ENCODE data around the gene ALOX5AP.
A peak's percentile ranks its signal among the peaks of the same experiment; 100 is the strongest.

ALOX5AP gene

GRCh38 chr13:30735025-30735871 lies at the start of gene ALOX5AP:
ALOX5AP (plus strand) TSS chr13:30735543; CDS start chr13:30735606, 63 bp downstream.
- DNase-seq = peak in 4 of 6 experiments; percentile 8 to 59 (median 50)

GRCh38 chr13:30685987-30686386 lies 49.4 kb upstream of the ALOX5AP start:
- no peak for DNase-seq

DNA sequence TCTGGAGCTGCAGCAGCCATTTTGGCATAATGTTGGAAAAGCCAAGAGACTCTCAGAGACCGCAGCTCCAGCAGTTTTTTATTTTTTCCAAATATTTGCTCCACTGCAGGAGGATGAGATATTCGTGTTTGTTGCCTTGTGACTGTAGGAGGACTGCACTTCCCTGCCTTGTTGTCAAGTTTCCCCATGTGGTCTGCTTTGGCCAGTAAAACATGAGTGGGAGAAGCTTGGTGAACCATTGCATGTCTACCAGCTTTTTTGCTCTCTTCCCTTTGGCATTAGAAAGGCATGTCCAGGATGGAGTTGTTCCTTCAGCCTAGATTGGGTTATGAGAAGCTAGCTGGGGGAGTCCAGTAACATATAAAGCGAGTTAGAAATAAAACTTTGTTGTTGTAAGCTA lies 47.7 kb upstream of the ALOX5AP start:
- DNase-seq = no peak

DNA sequence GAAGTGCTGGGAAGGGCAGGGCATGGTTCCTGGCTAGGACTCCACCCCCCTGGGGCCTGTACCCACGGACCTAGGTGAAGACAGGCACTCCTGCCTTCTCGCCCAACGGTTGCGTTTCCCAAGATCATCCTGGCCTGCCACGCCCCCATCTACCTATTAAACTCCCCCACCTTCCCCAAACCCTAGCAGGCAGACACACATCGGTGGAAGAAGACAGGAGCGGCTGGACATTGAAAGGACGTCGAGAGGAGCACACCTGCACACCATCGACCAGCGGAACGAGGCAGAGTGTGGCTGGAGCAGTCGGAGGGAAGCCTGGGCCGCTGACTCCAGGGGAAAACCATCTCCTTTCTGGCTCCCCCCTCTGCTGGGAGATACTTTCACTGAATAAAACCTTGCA lies 45.6 kb upstream of the ALOX5AP start:
- no peak for DNase-seq

GRCh38 chr13:30690282-30691188 lies 44.8 kb upstream of the ALOX5AP start:
- DNase-seq = peak in 1 of 6 experiments; percentile 32

GRCh38 chr13:30692113-30692512 lies 43.2 kb upstream of the ALOX5AP start:
- no peak for DNase-seq

DNA sequence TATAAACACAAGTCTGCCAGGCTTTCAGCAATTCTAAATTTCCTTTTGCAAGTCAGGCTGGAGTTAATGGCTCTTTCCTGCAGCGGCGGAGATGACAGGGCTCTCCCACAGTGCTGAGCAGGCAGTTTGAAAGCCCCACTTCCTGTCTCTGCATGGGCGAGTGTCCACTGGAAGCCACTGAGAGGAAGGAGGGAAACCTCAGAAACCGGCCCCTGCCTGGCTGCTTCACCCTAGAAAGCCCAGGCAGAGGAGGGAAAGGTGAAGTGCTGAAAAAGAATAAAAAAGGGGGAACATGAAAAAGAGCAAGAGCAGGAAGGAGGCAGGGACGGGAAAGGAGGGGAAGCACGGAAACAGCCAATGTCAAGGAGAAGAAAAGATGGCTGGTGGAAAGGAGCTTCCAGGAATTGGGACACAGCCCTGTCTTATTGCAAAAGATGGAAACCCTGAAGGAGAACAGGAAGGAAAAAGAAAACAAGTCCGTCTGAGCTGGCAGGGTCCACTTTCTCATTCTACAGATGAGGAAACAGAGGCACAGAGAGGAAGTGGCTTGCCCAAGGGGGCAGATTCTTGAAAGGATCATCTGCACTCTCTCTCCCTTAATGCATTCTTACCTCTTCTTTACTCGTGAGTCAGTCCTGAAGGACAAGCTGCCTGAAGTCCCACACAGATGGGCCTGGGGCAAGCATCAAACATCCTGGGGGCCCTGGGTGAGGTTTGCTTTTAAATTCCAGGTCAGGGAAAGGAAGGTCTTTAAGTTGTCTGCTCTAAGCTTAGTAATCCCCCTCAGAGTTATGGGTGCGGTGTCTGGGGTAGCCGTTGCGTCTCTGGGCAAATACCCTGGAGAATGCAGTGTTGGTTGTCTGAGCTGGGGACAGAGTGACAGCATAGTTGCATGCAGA lies 38.8 kb upstream of the ALOX5AP start:
- no peak for DNase-seq

DNA sequence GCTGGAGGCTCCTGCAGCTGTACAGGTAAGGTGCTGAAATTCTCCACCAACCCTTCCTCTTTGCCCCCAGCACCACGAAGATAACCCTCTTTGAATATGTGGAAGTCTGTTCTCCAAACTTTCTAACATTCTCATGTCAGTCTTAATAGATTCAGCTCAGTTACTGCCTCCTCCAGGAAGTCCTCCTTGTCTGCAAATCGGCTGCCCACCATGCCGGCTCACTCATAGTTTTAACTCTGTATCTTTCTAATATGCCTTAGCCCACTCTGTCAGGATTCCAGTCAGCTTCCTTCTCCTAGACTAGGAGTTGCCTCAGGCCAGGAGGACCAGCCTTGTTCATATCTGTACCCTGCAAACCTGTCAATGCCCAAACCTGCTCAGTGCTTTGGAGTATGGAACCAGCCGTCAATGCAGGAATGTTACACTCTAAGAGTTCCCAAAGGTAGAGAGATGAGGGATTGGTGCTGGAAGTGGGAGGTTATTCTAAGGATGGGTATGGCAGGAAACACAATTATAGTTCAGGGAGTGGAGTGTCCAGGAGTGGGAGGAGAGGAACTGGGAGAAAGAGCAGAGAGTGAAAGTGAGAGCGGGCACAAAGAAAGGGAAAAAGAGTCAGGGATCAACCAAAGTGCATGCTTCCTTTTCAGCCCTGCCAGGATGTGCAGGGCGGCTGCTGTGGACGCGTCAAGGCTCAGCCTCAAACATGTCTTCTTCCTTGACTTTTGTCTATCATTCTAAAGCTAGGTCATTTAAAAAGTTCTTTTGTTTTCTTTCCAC lies 38.0 kb upstream of the ALOX5AP start:
- DNase-seq = no peak

GRCh38 chr13:30697996-30698401 lies 37.3 kb upstream of the ALOX5AP start:
- no peak for DNase-seq

DNA sequence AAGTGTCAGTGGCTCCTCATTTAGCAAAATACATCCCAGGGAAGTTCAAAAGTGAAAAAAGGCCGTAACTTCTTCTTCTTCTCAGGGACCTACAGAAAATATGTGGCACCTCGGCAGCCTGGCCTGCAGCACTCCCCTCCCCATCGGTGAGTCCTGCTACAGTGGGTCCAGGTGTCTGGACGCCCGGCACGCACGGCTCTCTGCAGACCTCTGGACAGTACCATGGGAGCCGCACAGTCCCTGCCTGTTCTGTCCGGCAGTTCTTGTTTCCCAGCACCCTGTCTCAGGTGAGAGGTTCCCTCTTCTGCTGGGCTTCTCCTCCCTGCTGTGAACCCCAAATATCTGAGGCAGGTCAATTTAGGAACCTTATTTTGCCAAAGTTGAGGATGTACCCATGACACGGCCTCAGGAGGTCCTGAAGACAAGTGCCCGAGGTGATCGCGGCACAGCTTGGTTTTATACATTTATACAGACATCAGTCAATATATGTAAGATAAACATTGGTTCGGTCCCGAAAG lies 36.8 kb upstream of the ALOX5AP start:
- DNase-seq = no peak

DNA sequence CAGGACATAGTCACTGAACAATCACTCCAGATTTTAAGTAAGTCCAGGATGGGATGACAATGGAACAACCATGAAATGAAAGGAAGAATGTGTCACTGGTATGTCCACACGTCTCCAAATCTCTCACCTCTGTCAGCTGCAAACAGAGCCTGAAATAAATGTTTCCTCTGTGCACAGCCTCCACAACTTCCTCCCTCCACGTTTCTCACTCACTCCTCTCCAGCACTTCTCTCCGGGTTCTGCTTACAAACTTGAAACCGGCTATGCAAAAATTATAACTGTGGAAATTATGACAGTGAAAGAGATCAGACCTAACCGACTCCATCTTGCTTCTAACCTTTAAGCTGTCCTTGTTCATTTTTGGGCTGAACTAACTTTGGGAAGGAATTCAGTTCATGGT lies 35.0 kb upstream of the ALOX5AP start:
- DNase-seq = no peak

- no peak for DNase-seq
Observed at GRCh38 chr13:30702006-30702405, 33.3 kb upstream of the ALOX5AP start.

DNA sequence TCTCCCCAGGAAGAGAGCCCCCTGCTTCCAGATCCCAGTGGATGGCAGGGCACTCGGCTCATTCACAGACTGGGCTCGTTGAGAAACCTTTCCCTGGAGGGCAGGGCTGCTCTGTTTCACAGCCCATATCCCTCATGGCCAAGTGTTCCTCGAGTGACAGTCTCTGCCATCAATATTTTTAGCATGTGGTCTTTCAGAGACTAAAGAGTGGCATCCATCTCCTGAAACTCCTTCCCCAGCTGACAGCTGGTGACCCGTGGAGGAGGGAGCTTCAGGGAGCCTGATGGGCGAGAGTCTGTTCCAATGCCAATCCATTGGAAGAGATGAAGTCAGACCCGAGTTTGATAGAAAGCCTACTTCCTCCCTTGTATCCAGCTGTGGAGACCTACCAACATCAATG lies 30.7 kb upstream of the ALOX5AP start:
- DNase-seq = no peak

DNA sequence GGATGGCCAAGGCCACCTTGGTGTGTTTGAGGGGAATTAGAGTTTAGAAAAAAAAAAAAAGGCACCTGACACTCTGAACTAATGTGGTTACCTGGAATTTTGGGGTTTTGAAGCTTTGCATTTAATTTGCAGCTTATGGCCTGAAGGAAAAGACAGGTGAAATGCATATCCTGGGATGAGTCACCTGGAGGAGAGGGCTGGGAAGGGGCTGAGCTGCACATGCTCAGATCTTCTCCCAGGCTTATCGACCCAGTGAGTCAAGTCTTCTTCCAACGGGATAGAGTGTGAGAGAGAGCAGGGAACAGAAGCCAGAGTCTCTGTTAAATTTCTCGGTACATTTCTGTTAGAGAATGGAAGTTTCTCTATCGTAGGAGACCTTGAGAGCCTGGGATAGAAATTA lies 29.7 kb upstream of the ALOX5AP start:
- no peak for DNase-seq

GRCh38 chr13:30708541-30708940 lies 26.8 kb upstream of the ALOX5AP start:
- no peak for DNase-seq

- no peak for DNase-seq
Observed at GRCh38 chr13:30710442-30710841, 24.9 kb upstream of the ALOX5AP start.

- DNase-seq = no peak
Observed at GRCh38 chr13:30711375-30711774, 24.0 kb upstream of the ALOX5AP start.

GRCh38 chr13:30711837-30712236 lies 23.5 kb upstream of the ALOX5AP start:
- DNase-seq = no peak

DNA sequence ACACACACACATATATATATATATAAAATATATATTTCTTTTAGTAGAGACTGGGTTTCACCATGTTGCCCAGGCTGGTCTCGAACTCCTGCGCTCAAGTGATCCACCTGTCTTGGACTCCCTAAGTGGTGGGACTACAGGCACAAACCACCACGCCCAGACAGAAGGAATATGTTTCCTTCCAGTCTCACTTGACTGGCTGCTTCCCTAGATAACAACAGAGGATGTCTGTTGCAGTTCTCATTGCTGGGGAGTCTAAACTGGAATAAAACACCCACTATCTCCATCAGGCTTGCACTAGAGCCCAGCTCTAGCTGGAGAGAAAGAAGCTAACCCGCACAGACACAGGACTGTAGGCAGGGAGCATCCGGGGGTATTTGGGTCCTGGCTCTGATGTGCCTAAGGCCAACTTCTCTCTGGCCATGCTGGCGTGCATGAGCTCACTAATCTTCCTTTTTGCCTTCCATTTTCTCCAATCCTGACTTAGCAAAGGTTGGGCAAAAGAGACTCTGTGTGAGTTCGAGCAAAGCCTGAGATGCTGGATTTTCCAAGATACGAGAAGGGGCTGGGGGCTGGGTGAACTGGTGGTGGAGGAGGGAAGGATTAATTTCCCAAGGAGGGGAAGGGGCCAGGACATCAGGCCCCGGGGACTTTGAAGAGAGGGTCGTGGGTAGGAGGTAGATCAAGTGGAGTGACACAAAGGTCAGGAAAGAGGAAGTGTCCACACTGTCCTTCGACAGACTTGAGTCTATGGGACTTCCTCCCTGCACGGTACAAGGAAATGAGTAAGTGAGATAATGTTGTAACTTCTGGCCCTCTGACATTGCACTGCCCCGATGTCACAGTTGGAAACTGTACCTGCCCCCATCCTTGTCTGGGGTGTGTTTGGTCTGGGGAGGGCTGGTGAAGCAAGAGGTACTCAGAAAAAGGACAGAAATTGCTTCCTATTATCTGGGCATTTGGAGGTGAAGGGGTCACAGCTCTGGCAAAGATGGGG lies 22.5 kb upstream of the ALOX5AP start:
- no peak for DNase-seq

GRCh38 chr13:30714629-30715371 lies 20.5 kb upstream of the ALOX5AP start:
- DNase-seq = no peak

Measured in stimulated activated naive CD4-positive, alpha-beta T cell (primary cell).